SJCRH30 (cell line): ENCODE data around the gene GON7. TPM values are rescaled to one million over a fixed set of nuclear protein-coding genes. Genes with fewer than 3 reads are reported as not detected.

Source experiments
- DNase-seq, 2 experiments: peaks; one replicate each; pipeline ENCODE4 v3.0.0-alpha.2; 2015 to 2020
- H3K27ac ChIP-seq: fragments of 250-450 bp; sonication (Bioruptor Pico); 2 replicates; pipeline ENCODE4 v1.5.1; 2020; ENCODE audit warnings: mild to moderate bottlenecking, moderate library complexity
- H3K27me3 ChIP-seq: fragments of 250-450 bp; sonication (Bioruptor Pico); 2 replicates; pipeline ENCODE4 v1.5.1; 2020; ENCODE audit warnings: mild to moderate bottlenecking, moderate library complexity
- H3K36me3 ChIP-seq: fragments of 250-450 bp; sonication (Bioruptor Pico); 2 replicates; pipeline ENCODE4 v1.5.1; 2020; ENCODE audit warnings: mild to moderate bottlenecking, moderate library complexity
- H3K4me1 ChIP-seq: fragments of 250-450 bp; sonication (Bioruptor Pico); 2 replicates; pipeline ENCODE4 v1.5.1; 2020; ENCODE audit warnings: mild to moderate bottlenecking, moderate library complexity
- H3K4me3 ChIP-seq: fragments of 250-450 bp; sonication (Bioruptor Pico); 2 replicates; pipeline ENCODE4 v1.5.1; 2020; ENCODE audit warnings: mild to moderate bottlenecking, moderate library complexity
- H3K9me3 ChIP-seq: fragments of 250-450 bp; sonication (Bioruptor Pico); replicated peaks from 2 replicates; pipeline ENCODE4 v1.5.1; 2020; ENCODE audit warnings: mild to moderate bottlenecking, moderate library complexity
- total RNA-seq: library from RNA; depleted of rRNA; stranded (reverse); fragments of >200 nt; shearing (Covaris generic); gene quantifications from 2 replicates; pipeline ENCODE4 v1.2.3, GENCODE V29; 2014; rRNA removed

Gene GON7
- total RNA-seq, 1 experiment from 2014 or later = 24.1 TPM

- no peak for DNase-seq
- H3K27me3 ChIP-seq = no peaks in the 10 kb centered on the region
- H3K36me3 ChIP-seq = no peaks in the 10 kb centered on the region
- H3K9me3 ChIP-seq = no peaks in the 10 kb centered on the region
- no peaks in the 10 kb centered on the region for H3K4me1 ChIP-seq
- no peak overlapping the region for H3K27ac ChIP-seq
- H3K4me3 ChIP-seq = no peak overlapping the region
Measured at GRCh38 chr14:93155667-93156066, 51.2 kb downstream of the GON7 start.

- Histone ChIP-seq H3K27ac (no peak overlapping the region), H3K9me3 (no peaks in the 10 kb centered on the region), H3K36me3 (no peaks in the 10 kb centered on the region), H3K4me3 (no peak overlapping the region), H3K27me3 (no peaks in the 10 kb centered on the region), H3K4me1 (no peaks in the 10 kb centered on the region)
- DNase-seq = no peak
Measured at GRCh38 chr14:93153121-93153520, 53.7 kb downstream of the GON7 start.

Other genes starting within 250 kb of the GON7 start
- 68.3 and 69.6 TPM in 2 replicates for gene ITPK1, start 91.1 kb downstream of the GON7 start, total RNA-seq
- 20.9 and 21.6 TPM in 2 replicates for gene MOAP1, start 22.2 kb downstream of the GON7 start, total RNA-seq
- 18.5 and 21.9 TPM in 2 replicates for gene LYSET, start 21.7 kb downstream of the GON7 start, total RNA-seq
- gene UBR7, start 191 bp upstream of the GON7 start, total RNA-seq = 47.4 and 53.4 TPM in 2 replicates
- gene BTBD7, start 126.0 kb upstream of the GON7 start, total RNA-seq = 22.2 and 23.4 TPM in 2 replicates
- gene COX8C, start 140.1 kb upstream of the GON7 start, total RNA-seq = not detected in 2 replicates
- 0.05 TPM in 1 of 2 replicates, not detected in the other for gene UNC79, start 223.9 kb upstream of the GON7 start, total RNA-seq